GM21381 (cell line): ENCODE data around the gene CACNG8.
"Not testable (repeated sequence)": the region's sequence is repeated elsewhere in the genome, so short reads cannot be mapped to it uniquely, and the experiment has no call there.

ENCODE experiments used
- ATAC-seq: cut with Tn5 transposase; IDR thresholded peaks from one replicate; pipeline ENCODE4 v1.9.1; 2021; ENCODE audit warnings: mild to moderate bottlenecking, moderate library complexity; ENCODE audit not compliant: unreplicated experiment

Gene CACNG8

GRCh38 chr19:53962887-53963431 lies at the start of gene CACNG8:
CACNG8 (plus strand) TSS chr19:53962937.
- ATAC-seq, result no peak

DNA sequence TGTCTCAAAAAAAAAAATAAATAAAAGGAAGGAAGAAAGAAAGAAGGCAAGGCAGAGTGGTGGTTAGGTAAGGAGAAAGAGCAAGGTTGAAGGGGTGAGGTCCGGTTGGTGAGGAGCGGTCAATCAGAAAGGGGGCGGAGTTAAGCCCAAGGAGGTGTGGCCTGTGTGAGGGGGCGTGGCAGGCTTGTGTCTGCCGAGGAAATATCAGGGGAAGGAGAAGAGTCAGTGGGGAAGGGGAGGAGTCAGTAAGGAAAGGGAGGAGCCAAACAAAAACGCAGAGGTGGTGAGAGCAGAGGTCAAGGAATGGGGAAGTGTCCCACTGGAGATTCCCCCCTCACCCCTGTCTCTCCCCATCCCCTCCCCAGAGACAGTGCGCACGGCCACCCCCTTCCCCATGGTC lies 47.7 kb upstream of the CACNG8 start:
- no peak for ATAC-seq

DNA sequence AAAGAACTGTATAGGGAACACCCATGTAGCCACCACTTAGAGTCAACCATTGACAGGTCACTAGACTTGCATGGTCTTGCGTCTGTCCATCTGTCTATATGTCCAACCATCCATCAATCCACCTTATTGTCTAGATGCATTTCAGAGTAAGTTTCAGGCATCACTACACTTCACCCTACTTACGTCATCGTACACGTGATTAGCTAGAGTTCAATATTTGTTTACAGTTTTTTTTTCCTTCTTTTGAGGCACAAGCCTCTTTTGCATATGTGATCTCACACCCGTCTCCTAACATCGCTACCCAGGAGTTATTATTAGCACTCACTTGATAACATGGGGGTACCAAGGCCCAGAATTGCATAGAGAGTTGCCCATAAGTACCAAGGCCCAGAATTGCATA lies 46.7 kb upstream of the CACNG8 start:
- ATAC-seq, result no peak

- no peak for ATAC-seq
Measured at GRCh38 chr19:53917356-53917755, 45.4 kb upstream of the CACNG8 start.

- ATAC-seq, result no peak
Measured at GRCh38 chr19:53927739-53928138, 35.0 kb upstream of the CACNG8 start.

GRCh38 chr19:53936029-53936428 lies 26.7 kb upstream of the CACNG8 start:
- no peak for ATAC-seq

DNA sequence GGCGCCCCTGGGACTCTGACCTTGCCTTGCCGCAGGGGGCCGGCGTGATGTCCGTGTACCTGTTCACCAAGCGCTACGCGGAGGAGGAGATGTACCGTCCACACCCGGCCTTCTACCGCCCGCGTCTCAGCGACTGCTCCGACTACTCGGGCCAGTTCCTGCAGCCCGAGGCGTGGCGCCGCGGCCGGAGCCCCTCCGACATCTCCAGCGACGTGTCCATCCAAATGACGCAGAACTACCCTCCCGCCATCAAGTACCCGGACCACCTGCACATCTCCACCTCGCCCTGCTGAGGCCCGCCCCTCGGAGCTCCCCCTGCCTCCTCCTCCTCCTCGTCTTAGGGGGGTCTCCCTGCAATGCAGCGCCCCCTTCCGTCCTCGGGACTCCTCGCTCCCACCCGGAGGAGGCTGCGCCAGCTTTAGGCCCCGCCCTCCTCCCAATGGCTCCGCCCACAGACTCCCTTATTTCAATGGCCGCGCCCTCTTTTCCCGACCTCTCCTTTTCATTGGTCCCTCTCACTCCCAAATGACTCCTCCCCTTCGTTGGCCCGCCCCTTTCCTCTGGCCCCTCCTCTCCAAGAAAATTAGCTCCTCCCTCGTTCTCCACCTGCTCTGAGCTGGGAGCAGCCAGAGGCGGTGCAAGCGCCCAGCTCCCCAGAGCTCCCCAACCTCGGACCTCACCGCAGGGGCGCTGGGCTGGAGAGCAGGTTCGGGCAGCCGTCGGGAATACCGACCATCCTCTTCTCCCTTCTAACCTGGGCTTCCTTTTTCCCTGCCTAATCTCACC lies 20.5 kb upstream of the CACNG8 start:
- no peak for ATAC-seq

GRCh38 chr19:53944416-53944815 lies 18.3 kb upstream of the CACNG8 start:
- ATAC-seq, result no peak

DNA sequence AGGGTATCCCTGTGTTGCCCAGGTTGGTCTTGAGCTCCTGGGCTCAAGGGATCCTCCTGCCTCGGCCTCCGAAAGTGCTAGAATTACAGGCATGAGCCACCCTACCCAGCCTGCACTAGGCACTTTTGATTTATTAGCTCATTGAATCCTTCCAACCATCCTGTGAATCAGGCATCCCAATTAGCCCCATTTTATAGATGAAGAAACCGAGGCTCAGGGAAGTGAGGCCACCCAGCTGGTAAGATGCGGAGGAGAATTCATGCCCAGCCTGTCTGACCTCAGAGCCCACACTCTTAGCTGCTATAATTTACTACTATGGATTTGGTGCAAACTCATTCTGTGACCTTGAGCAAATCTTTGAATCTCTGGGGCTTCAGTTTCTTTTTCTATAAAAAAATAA lies 17.8 kb upstream of the CACNG8 start:
- no peak for ATAC-seq

DNA sequence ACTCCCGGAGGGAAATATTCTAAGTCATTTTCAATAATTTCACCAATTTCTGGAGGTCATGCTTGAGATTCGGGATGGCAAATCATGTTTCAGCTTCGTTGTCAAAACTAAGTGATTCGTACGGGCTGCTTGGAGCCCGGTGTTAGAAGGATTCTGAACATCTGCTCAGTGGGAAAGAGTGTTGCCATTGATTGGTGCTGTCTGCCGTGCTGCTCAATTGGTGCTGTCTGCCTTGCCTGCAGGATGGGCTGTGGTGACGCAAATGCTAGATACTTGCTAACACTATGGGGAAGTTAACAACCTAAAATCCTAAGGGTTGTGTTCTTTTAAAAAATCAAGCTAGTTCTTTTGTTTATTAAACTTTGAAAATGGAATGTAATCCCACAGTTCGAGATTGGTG lies 17.3 kb upstream of the CACNG8 start:
- no peak for ATAC-seq

GRCh38 chr19:53945998-53946397 lies 16.7 kb upstream of the CACNG8 start:
- ATAC-seq, result no peak

DNA sequence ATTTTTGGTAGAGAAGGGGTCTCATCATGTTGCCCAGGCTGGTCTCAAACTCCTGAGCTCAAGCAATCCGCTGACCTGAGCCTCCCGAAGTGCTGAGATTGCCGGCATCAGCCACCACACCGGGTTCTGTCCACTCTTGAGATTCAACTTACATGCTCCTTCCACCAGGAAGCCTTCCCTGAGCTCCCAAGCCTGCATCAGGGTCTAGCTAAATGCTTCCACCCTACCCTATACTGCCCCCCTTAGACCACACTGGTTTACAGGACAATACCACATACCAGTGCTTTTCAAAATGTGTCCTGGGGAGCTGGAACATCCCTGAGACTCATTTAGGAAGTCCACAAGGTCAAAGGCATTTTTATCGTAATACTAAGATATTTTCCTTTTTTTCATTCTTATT lies 15.1 kb upstream of the CACNG8 start:
- no peak for ATAC-seq

- ATAC-seq, result not testable (repeated sequence)
Measured at GRCh38 chr19:53948611-53949010, 14.1 kb upstream of the CACNG8 start.

- no peak for ATAC-seq
Measured at GRCh38 chr19:53951436-53951835, 11.3 kb upstream of the CACNG8 start.

- ATAC-seq, result no peak
Measured at GRCh38 chr19:53951947-53952346, 10.8 kb upstream of the CACNG8 start.

DNA sequence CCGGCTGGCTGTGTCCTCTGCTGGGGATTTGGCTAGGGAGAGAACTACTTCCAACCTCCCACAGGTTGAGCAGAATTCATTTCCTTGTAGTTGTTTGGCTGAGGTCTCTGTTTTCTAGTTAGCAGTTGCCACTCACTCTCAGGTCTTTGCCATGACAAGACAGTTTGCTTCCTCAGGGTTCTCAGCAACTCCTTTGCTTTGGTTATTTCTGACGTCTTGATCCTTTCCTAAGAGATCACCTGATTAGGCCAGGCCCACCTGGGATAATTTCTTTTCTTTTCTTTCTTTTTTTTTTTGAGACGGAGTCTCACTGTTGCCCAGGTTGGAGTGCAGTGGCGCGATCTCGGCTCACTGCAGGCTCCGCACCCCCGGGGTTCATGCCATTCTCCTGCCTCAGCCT lies 9.4 kb upstream of the CACNG8 start:
- no peak for ATAC-seq

DNA sequence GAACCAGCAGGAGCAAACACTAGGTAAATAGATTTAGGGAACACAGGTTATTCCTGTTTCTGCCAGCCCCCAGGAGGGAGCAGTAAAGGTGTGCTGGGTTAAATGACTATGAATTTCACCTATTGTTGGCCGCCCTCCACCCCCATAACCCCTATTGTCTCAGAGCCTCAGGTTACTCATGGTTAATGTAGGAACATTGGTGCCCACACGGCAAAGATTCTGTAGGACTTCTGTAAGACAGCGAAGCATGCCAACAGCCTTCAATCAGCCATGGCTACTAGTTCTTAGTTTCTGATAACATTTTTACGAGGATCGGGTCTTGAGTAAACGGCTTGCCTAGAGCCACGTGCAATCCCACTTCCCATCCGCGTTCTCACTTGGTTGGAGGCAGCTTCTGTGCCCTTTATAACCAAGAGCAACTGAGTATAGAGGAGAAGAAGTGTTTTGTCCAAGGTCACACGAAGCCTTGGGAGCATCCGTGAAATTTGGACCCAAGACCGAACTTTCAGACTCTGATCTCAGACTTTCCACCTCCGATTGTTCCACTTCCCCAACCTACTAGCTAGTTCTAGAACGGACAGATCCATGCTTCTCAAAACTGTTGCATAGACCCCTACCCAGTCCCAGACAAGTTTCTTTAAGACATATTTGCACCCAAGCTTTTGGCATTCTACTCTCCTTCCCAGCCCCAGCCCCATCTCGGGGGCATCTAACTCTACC lies 5.1 kb upstream of the CACNG8 start:
- ATAC-seq, result no peak

- no peak for ATAC-seq
Measured at GRCh38 chr19:53958168-53958571, 4.6 kb upstream of the CACNG8 start.

GRCh38 chr19:53958823-53959757 lies 3.6 kb upstream of the CACNG8 start:
- no peak for ATAC-seq

GRCh38 chr19:53960187-53960586 lies 2.5 kb upstream of the CACNG8 start:
- ATAC-seq, result no peak

- ATAC-seq, result no peak
Measured at GRCh38 chr19:53960886-53961285, 1.9 kb upstream of the CACNG8 start.
